HCT116 (cell line): ENCODE results near the gene THSD4. TPM values are rescaled to one million over a fixed set of nuclear protein-coding genes. Genes with fewer than 3 reads are reported as not detected.

Source experiments
- ATAC-seq: fragments of 200-7000 bp; cut with Tn5 transposase; 2 replicates; pipeline ENCODE4 v1.9.1; 2020; ENCODE audit warnings: mild to moderate bottlenecking, moderate library complexity
- BruUV-seq: library from RNA; stranded (reverse); fragments of 400-500 nt; replicated peaks from 2 replicates; lab custom pipeline; 2021; lab: Mats Ljungman, UMichigan
- CTCF ChIA-PET: fragments of 300-600 bp; sonication (Branson Sonifier 250); formaldehyde crosslinking; loops from one replicate; lab custom pipeline; 2021; ENCODE audit warnings: antibody characterized with exemption; lab: Charles Lee
- POLR2A ChIA-PET: fragments of 300-600, 350-600 bp; sonication (Branson Sonifier 250); formaldehyde crosslinking; loops from one replicate; lab custom pipeline; 2021; ENCODE audit warnings: antibody characterized with exemption; lab: Charles Lee
- RAD21 ChIA-PET, 2 experiments: fragments of 300-600 bp; sonication (Branson Sonifier 250); formaldehyde crosslinking; loops; one replicate each; lab custom pipeline; 2023; ENCODE audit warnings: low total read pairs in 2 of 2; ENCODE audit not compliant: uncharacterized antibody in 2 of 2, unreplicated experiment in 2 of 2, low non-redundant PET in 1 of 2; lab: Charles Lee
- DNase-seq: peaks from one replicate; pipeline ENCODE4 v3.0.0-alpha.2; 2010; ENCODE audit warnings: low read depth, low spot score
- H2AFZ ChIP-seq: fragments of 200-600 bp; shearing (Covaris generic), sonication (generic); 2 replicates; pipeline ENCODE4 v1.6.1; 2017; ENCODE audit warnings: low read depth, mixed run types, mixed read lengths, antibody characterized with exemption, low read length; ENCODE audit not compliant: poor library complexity, severe bottlenecking
- H3K27ac ChIP-seq: 2 replicates; pipeline ENCODE4 v1.5.1; 2012; ENCODE audit warnings: low read depth, low read length
- H3K27me3 ChIP-seq: fragments of 200-600 bp; sonication (generic); 2 replicates; pipeline ENCODE4 v1.6.1; 2016; ENCODE audit warnings: mixed run types, low read length, mixed read lengths; ENCODE audit not compliant: insufficient read depth
- H3K36me3 ChIP-seq, 2 experiments: fragments of 200-500 bp in 1 of 2; fragments of 200-600 bp in 1 of 2; sonication (Bioruptor generic) in 1 of 2; sonication (generic) in 1 of 2; 2 replicates each; pipeline versions ENCODE4 v1.5.1 to v1.6.1; 2014 to 2016; ENCODE audit warnings: low read length in 2 of 2, inconsistent platforms in 1 of 2, mixed read lengths in 1 of 2, mixed run types in 1 of 2; ENCODE audit not compliant: insufficient read depth in 2 of 2, control insufficient read depth in 1 of 2
- H3K4me1 ChIP-seq, 2 experiments: fragments of 200-600 bp in 1 of 2; sonication (generic) in 1 of 2; 2 replicates each; pipeline versions ENCODE4 v1.5.1 to v1.6.1; 2012 to 2017; ENCODE audit warnings: low read length in 2 of 2, inconsistent platforms in 1 of 2, mild to moderate bottlenecking in 1 of 2, mixed read lengths in 1 of 2, mixed run types in 1 of 2, moderate library complexity in 1 of 2; ENCODE audit not compliant: insufficient read depth in 2 of 2, control insufficient read depth in 1 of 2
- H3K4me2 ChIP-seq: fragments of 200-600 bp; sonication (generic); 2 replicates; pipeline ENCODE4 v1.6.1; 2017; ENCODE audit warnings: mixed run types, low read length, mixed read lengths
- H3K4me3 ChIP-seq, 2 experiments: fragments of 200-600 bp in 1 of 2; sonication (generic) in 1 of 2; replicated peaks in 1 of 2; 2 replicates each; pipeline ENCODE4 v1.5.1; 2011 to 2016; ENCODE audit warnings: low read length in 2 of 2, control low read depth in 1 of 2, low read depth in 1 of 2, mild to moderate bottlenecking in 1 of 2, mixed read lengths in 1 of 2, mixed run types in 1 of 2
- H3K79me2 ChIP-seq: fragments of 200-600 bp; sonication (generic); 2 replicates; pipeline ENCODE4 v1.6.1; 2017; ENCODE audit warnings: mild to moderate bottlenecking, mixed run types, low read length, moderate library complexity, mixed read lengths; ENCODE audit not compliant: insufficient read depth
- H3K9ac ChIP-seq: fragments of 200-600 bp; sonication (generic); 2 replicates; pipeline ENCODE4 v1.6.1; 2016; ENCODE audit warnings: low read length, mixed read lengths
- H3K9me2 ChIP-seq: fragments of 200-600 bp; sonication (generic), shearing (Covaris generic); 2 replicates; pipeline ENCODE4 v1.6.1; 2017; ENCODE audit warnings: mixed run types, mild to moderate bottlenecking, moderate library complexity; ENCODE audit not compliant: insufficient read depth
- H3K9me3 ChIP-seq, 2 experiments: fragments of 200-500 bp in 1 of 2; fragments of 200-600 bp in 1 of 2; sonication (Bioruptor generic) in 1 of 2; sonication (generic) in 1 of 2; 2 replicates each; pipeline ENCODE4 v1.6.1; 2014 to 2017; ENCODE audit warnings: low read length in 2 of 2, mixed read lengths in 2 of 2, inconsistent platforms in 1 of 2, low read depth in 1 of 2, mild to moderate bottlenecking in 1 of 2, mixed run types in 1 of 2, moderate library complexity in 1 of 2; ENCODE audit not compliant: control insufficient read depth in 1 of 2, insufficient read depth in 1 of 2
- H4K20me1 ChIP-seq: fragments of 200-600 bp; sonication (generic), shearing (Covaris generic); 2 replicates; pipeline ENCODE4 v1.6.1; 2017; ENCODE audit warnings: mixed run types, mild to moderate bottlenecking, moderate library complexity; ENCODE audit not compliant: insufficient read depth
- CBX3 ChIP-seq: IDR thresholded peaks from 2 replicates; pipeline ENCODE4 v1.6.1; 2012; ENCODE audit warnings: low read depth
- ELF1 ChIP-seq: IDR thresholded peaks from 2 replicates; pipeline ENCODE4 v1.6.1; 2012; ENCODE audit warnings: low read depth, borderline replicate concordance
- JUND ChIP-seq: IDR thresholded peaks from 2 replicates; pipeline ENCODE4 v1.6.1; 2012
- SIN3A ChIP-seq: IDR thresholded peaks from 2 replicates; pipeline ENCODE4 v1.6.1; 2012; ENCODE audit warnings: low read depth
- intact Hi-C: fragments of 100-400 bp; cut with micrococcal nuclease; formaldehyde crosslinking; loops from 2 replicates; pipeline ENCODE4 v1.10.0; 2022
- total RNA-seq: library from RNA; stranded (reverse); gene quantifications from one replicate; pipeline ENCODE4 v1.2.1, GENCODE V29; 2021; ENCODE audit not compliant: unreplicated experiment
- TF ChIP-seq, protein P1 (sequence below): IDR thresholded peaks from 2 replicates; pipeline ENCODE4 v1.6.1; 2011; ENCODE audit warnings: mild to moderate bottlenecking, low read length, moderate library complexity; ENCODE audit not compliant: insufficient replicate concordance; ENCODE audit errors: extremely low read depth
- TF ChIP-seq, protein P2 (sequence below): IDR thresholded peaks from 2 replicates; pipeline ENCODE4 v1.6.1; 2012
- TF ChIP-seq, protein P3 (sequence below): IDR thresholded peaks from 2 replicates; pipeline ENCODE4 v1.6.1; 2012

Gene THSD4
- total RNA-seq, 1 experiment from 2014 or later = 30.5 TPM

GRCh38 chr15:71272932-71273331 lies 157.7 kb downstream of the THSD4 start:
- Histone ChIP-seq H3K36me3 (no peaks in the 10 kb centered on the region), H3K9me2 (no peaks in the 10 kb centered on the region), H3K9ac (no peak overlapping the region), H3K27me3 (no peaks in the 10 kb centered on the region), H4K20me1 (no peaks in the 10 kb centered on the region), H3K4me1 (peaks cover 36 to 39% of the 10 kb centered on the region in 2 experiments), H3K79me2 (no peaks in the 10 kb centered on the region), H3K4me3 (no peak overlapping the region), H3K27ac (no peak overlapping the region), H3K4me2 (no peak overlapping the region), H3K9me3 (no peaks in the 10 kb centered on the region), H2AFZ (no peak overlapping the region)
- intact Hi-C loops = no loop called here
- CTCF ChIA-PET = no interaction called here
- ATAC-seq = no peak
- BruUV-seq = no TSS peak
- RAD21 ChIA-PET = no interaction called here
- POLR2A ChIA-PET = no interaction called here
- TF ChIP-seq JUND (no peak), ELF1 (no peak), SIN3A (no peak), CBX3 (no peak)
- TF ChIP-seq, protein P1, sequence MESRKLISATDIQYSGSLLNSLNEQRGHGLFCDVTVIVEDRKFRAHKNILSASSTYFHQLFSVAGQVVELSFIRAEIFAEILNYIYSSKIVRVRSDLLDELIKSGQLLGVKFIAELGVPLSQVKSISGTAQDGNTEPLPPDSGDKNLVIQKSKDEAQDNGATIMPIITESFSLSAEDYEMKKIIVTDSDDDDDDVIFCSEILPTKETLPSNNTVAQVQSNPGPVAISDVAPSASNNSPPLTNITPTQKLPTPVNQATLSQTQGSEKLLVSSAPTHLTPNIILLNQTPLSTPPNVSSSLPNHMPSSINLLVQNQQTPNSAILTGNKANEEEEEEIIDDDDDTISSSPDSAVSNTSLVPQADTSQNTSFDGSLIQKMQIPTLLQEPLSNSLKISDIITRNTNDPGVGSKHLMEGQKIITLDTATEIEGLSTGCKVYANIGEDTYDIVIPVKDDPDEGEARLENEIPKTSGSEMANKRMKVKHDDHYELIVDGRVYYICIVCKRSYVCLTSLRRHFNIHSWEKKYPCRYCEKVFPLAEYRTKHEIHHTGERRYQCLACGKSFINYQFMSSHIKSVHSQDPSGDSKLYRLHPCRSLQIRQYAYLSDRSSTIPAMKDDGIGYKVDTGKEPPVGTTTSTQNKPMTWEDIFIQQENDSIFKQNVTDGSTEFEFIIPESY = no peak
- no peak for DNase-seq

DNA sequence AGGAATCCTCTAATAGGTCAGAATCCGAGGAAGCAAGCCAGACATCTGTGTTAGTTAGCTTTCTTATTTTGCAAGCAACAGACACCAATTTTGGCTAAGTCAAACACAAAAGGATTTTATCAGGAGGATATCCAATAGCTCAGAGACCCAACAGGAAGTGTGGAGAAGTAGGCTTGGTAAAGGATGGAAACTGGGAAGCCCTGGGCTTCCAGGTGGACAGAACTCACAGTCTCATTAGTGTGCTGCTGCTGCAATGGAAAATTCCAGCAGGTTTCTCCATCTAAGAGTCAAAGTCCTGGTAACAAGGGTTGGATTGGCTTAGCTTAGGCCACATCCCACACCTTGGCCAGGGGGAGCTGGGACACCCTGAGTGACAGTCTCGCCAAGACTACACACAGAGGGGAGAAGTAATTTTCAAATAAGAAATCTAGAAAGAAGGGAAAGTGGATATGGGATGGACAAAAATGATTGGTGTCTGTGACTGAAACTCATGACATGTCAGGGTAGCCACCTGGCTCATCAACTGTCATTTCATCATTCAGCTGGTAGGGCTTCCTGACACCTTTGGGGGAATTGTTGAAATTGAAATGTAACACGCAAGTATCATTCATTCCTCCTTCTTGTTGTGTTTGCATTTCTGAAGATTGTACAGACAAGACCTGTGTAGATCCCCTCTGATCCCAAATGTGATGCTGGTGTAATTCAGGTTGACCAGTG lies 158.6 kb downstream of the THSD4 start:
- Histone ChIP-seq H3K9me2 (no peaks in the 10 kb centered on the region), H3K27me3 (no peaks in the 10 kb centered on the region), H3K9me3 (no peaks in the 10 kb centered on the region), H3K9ac (no peak overlapping the region), H3K4me2 (no peak overlapping the region)
- RAD21 ChIA-PET = no interaction called here
- POLR2A ChIA-PET = no interaction called here
- CTCF ChIA-PET = no interaction called here
- no peak for DNase-seq
- TF ChIP-seq, protein P2, sequence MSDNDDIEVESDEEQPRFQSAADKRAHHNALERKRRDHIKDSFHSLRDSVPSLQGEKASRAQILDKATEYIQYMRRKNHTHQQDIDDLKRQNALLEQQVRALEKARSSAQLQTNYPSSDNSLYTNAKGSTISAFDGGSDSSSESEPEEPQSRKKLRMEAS = no peak
- TF ChIP-seq, protein P3, sequence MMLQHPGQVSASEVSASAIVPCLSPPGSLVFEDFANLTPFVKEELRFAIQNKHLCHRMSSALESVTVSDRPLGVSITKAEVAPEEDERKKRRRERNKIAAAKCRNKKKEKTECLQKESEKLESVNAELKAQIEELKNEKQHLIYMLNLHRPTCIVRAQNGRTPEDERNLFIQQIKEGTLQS = no peak
- no peak for TF ChIP-seq ELF1
- TF ChIP-seq, all 23 proteins: peak for 0
- Histone ChIP-seq H3K27ac (no peak overlapping the region), H3K4me3 (no peak overlapping the region), H3K36me3 (no peaks in the 10 kb centered on the region), H4K20me1 (no peaks in the 10 kb centered on the region), H3K79me2 (no peaks in the 10 kb centered on the region), H2AFZ (no peak overlapping the region), H3K4me1 (peaks cover 40 to 42% of the 10 kb centered on the region in 2 experiments)
- intact Hi-C loops = no loop called here
- no TSS peak for BruUV-seq
- ATAC-seq = no peak
